Fibroblast of lung (primary cell): ENCODE results near the gene TMEM184A. TPM values are rescaled to one million over a fixed set of nuclear protein-coding genes. Genes with fewer than 3 reads are reported as not detected.

Experiments used
- DNase-seq, 2 donors: peaks; one replicate each; pipeline versions ENCODE4 v3.0.0 to v3.0.0-alpha.2; 2010; ENCODE audit warnings: low read depth in 2 of 2
- H2AFZ ChIP-seq: 2 replicates; pipeline ENCODE4 v1.5.1; 2012; ENCODE audit warnings: low read length, control low read depth, inconsistent platforms
- H3K27ac ChIP-seq: 2 replicates; pipeline ENCODE4 v1.5.1; 2011; ENCODE audit warnings: low read length, control low read depth; ENCODE audit not compliant: insufficient read depth
- H3K27me3 ChIP-seq: 2 replicates; pipeline ENCODE4 v1.5.1; 2011; ENCODE audit warnings: mild to moderate bottlenecking, low read length; ENCODE audit not compliant: control insufficient read depth, insufficient read depth
- H3K36me3 ChIP-seq: 2 replicates; pipeline ENCODE4 v1.5.1; 2011; ENCODE audit warnings: low read length; ENCODE audit not compliant: control insufficient read depth, insufficient read depth
- H3K4me1 ChIP-seq: 2 replicates; pipeline ENCODE4 v1.5.1; 2011; ENCODE audit warnings: low read length; ENCODE audit not compliant: control insufficient read depth, insufficient read depth; ENCODE audit errors: extremely low read depth
- H3K4me2 ChIP-seq: 2 replicates; pipeline ENCODE4 v1.5.1; 2011; ENCODE audit warnings: low read length, control low read depth; ENCODE audit not compliant: insufficient read depth; ENCODE audit errors: extremely low read depth
- H3K4me3 ChIP-seq, 4 experiments: fragments of 200-600 bp in 1 of 4; sonication (generic) in 1 of 4; replicated peaks in 1 of 4; 2 replicates each; pipeline ENCODE4 v1.5.1; 2011 to 2016; ENCODE audit warnings: low read length in 4 of 4, low read depth in 3 of 4, mild to moderate bottlenecking in 3 of 4, control low read depth in 2 of 4, inconsistent platforms in 1 of 4, mixed read lengths in 1 of 4; ENCODE audit not compliant: insufficient read depth in 1 of 4; ENCODE audit errors: control extremely low read depth in 1 of 4
- H3K79me2 ChIP-seq: 2 replicates; pipeline ENCODE4 v1.5.1; 2012; ENCODE audit warnings: mild to moderate bottlenecking, low read length, inconsistent platforms; ENCODE audit not compliant: control insufficient read depth, insufficient read depth
- H3K9ac ChIP-seq: 2 replicates; pipeline ENCODE4 v1.5.1; 2011; ENCODE audit warnings: mild to moderate bottlenecking, low read length, control low read depth; ENCODE audit not compliant: insufficient read depth
- H3K9me3 ChIP-seq: 2 replicates; pipeline ENCODE4 v1.5.1; 2012; ENCODE audit warnings: low read depth, low read length; ENCODE audit not compliant: control insufficient read depth, insufficient read depth
- H4K20me1 ChIP-seq: 2 replicates; pipeline ENCODE4 v1.5.1; 2011; ENCODE audit warnings: low read length; ENCODE audit not compliant: control insufficient read depth, insufficient read depth; ENCODE audit errors: extremely low read depth
- CTCF ChIP-seq, 2 donors: IDR thresholded peaks in 1 of 2; conservative IDR thresholded peaks in 1 of 2; 1 replicate in 1 of 2; 2 replicates in 1 of 2; pipeline ENCODE4 v1.5.1; 2011 to 2012; ENCODE audit warnings: low read length in 2 of 2, control low read depth in 1 of 2, inconsistent platforms in 1 of 2, low read depth in 1 of 2, mild to moderate bottlenecking in 1 of 2
- EZH2 ChIP-seq: IDR thresholded peaks from 2 replicates; pipeline ENCODE4 v1.5.1; 2012; ENCODE audit warnings: low read length, control low read depth, mild to moderate bottlenecking; ENCODE audit errors: missing control alignments
- polyA plus RNA-seq, 2 donors: library from polyadenylated mRNA; depleted of rRNA in 1 of 2; stranded (reverse) in 1 of 2; unstranded in 1 of 2; fragments of >200 nt; gene quantifications; 2 replicates each; pipeline ENCODE4 v1.2.1, GENCODE V29; 2011 to 2012; ENCODE audit warnings: missing spikeins in 1 of 2
- total RNA-seq: library from RNA; depleted of rRNA; stranded (reverse); fragments of >200 nt; gene quantifications from 2 replicates; pipeline ENCODE4 v1.2.1, GENCODE V29; 2014

Gene TMEM184A
- total and polyA plus RNA-seq, 2 donors (not counting 1 experiment from before 2014, with no cell fraction given), result under 0.01 to 0.05 TPM

- no peak for DNase-seq
- H3K4me3 ChIP-seq, result no peak overlapping the region
- peaks cover 22% of the 10 kb centered on the region for H3K36me3 ChIP-seq
- no peaks in the 10 kb centered on the region for H4K20me1 ChIP-seq
- no peak for TF ChIP-seq EZH2
- TF ChIP-seq CTCF (conservative IDR thresholded peaks at IDR 0.05 in 1 of 2, IDR thresholded peaks at IDR 0.05 in 1 of 2; ENCODE audit: low read depth in 1 of 2, low read length in 2 of 2), result no peak
- no peaks in the 10 kb centered on the region for H3K9me3 ChIP-seq
- peaks cover 5% of the 10 kb centered on the region for H3K4me1 ChIP-seq
- H3K27me3 ChIP-seq, result no peaks in the 10 kb centered on the region
- no peak overlapping the region for H3K27ac ChIP-seq
- peaks cover 25% of the 10 kb centered on the region for H3K79me2 ChIP-seq
- H3K9ac ChIP-seq, result no peak overlapping the region
- no peak overlapping the region for H2AFZ ChIP-seq
- no peak overlapping the region for H3K4me2 ChIP-seq
Measured at GRCh38 chr7:1499367-1500029, 56.5 kb downstream of the TMEM184A start.

- Histone ChIP-seq H3K9me3 (no peaks in the 10 kb centered on the region), H3K4me2 (no peak overlapping the region), H3K27ac (no peak overlapping the region), H3K9ac (no peak overlapping the region), H3K36me3 (peaks cover 25% of the 10 kb centered on the region), H3K79me2 (peaks cover 22% of the 10 kb centered on the region), H4K20me1 (no peaks in the 10 kb centered on the region), H3K27me3 (no peaks in the 10 kb centered on the region), H2AFZ (no peak overlapping the region), H3K4me1 (peaks cover 5% of the 10 kb centered on the region), H3K4me3 (no peak overlapping the region)
- TF ChIP-seq EZH2 (no peak), CTCF (conservative IDR thresholded peaks at IDR 0.05 in 1 of 2, IDR thresholded peaks at IDR 0.05 in 1 of 2; ENCODE audit: low read depth in 1 of 2, low read length in 2 of 2) (no peak)
- no peak for DNase-seq
Measured at GRCh38 chr7:1498370-1499305, 57.4 kb downstream of the TMEM184A start.

- H4K20me1 ChIP-seq, result no peaks in the 10 kb centered on the region
Measured at GRCh38 chr7:1497293-1497927, 58.6 kb downstream of the TMEM184A start.

More at GRCh38 chr7:1497293-1497927, 58.6 kb downstream of the TMEM184A start:
- H3K79me2 ChIP-seq, result peaks cover 10% of the 10 kb centered on the region
- no peaks in the 10 kb centered on the region for H3K4me1 ChIP-seq
- DNase-seq, result no peak
- no peak for TF ChIP-seq EZH2
- no peak for TF ChIP-seq CTCF (conservative IDR thresholded peaks at IDR 0.05 in 1 of 2, IDR thresholded peaks at IDR 0.05 in 1 of 2; ENCODE audit: low read depth in 1 of 2, low read length in 2 of 2)
- H3K9ac ChIP-seq, result no peak overlapping the region
- no peak overlapping the region for H3K4me2 ChIP-seq
- no peak overlapping the region for H3K27ac ChIP-seq
- H2AFZ ChIP-seq, result no peak overlapping the region
- no peak overlapping the region for H3K4me3 ChIP-seq
- H3K9me3 ChIP-seq, result no peaks in the 10 kb centered on the region
- H3K27me3 ChIP-seq, result no peaks in the 10 kb centered on the region
- H3K36me3 ChIP-seq, result peaks cover 27% of the 10 kb centered on the region
